ENCODE results near the gene EMX1. TPM values are rescaled to one million over a fixed set of nuclear protein-coding genes. Genes with fewer than 3 reads are reported as not detected.

The EMX1 gene
- polyA plus RNA-seq, 4 donors: 0.13 to 4.9 (median 1.0) TPM

- H3K9me3 ChIP-seq (ENCODE audit: control insufficient read depth in 2 of 2, insufficient read depth in 1 of 2, low read depth in 1 of 2, low read length in 1 of 2): no peaks in the 10 kb centered on the region
- H3K4me3 ChIP-seq (ENCODE audit: low read depth in 1 of 3, low read length in 3 of 3): no peak overlapping the region
- no peaks in the 10 kb centered on the region for H3K36me3 ChIP-seq (ENCODE audit: control insufficient read depth in 3 of 3, insufficient read depth in 2 of 3, low read depth in 1 of 3, low read length in 3 of 3)
- H3K27me3 ChIP-seq (ENCODE audit: control insufficient read depth in 3 of 3, insufficient read depth in 3 of 3, low read length in 3 of 3): peaks cover 5 to 26% (median 15%) of the 10 kb centered on the region in 3 donors
- no peak for FAIRE-seq
- H3K4me1 ChIP-seq (ENCODE audit: control insufficient read depth in 3 of 3, insufficient read depth in 2 of 3, low read depth in 1 of 3, low read length in 2 of 3): peaks cover 0 to 35% (median 0%) of the 10 kb centered on the region in 3 donors
- no peak overlapping the region for H3K27ac ChIP-seq (ENCODE audit: low read depth in 1 of 3, low read length in 2 of 3)
- no peak for DNase-seq
- WGBS, 3 donors: 87 to 90% (median 88%) methylated on average over 4 of the region's 4 CpGs
Measured at GRCh38 chr2:72932805-72933204, 15.5 kb downstream of the EMX1 start.

GRCh38 chr2:72933207-72933606, 15.9 kb downstream of the EMX1 start:
- DNase-seq (no peak), FAIRE-seq (no peak)
- H3K4me1 ChIP-seq (ENCODE audit: control insufficient read depth in 3 of 3, insufficient read depth in 2 of 3, low read depth in 1 of 3, low read length in 2 of 3): peaks cover 0 to 31% (median 0%) of the 10 kb centered on the region in 3 donors
- H3K27me3 ChIP-seq (ENCODE audit: control insufficient read depth in 3 of 3, insufficient read depth in 3 of 3, low read length in 3 of 3): peaks cover 5 to 22% (median 11%) of the 10 kb centered on the region in 3 donors
- no peaks in the 10 kb centered on the region for H3K36me3 ChIP-seq (ENCODE audit: control insufficient read depth in 3 of 3, insufficient read depth in 2 of 3, low read depth in 1 of 3, low read length in 3 of 3)
- no peak overlapping the region for H3K27ac ChIP-seq (ENCODE audit: low read depth in 1 of 3, low read length in 2 of 3)
- no peak overlapping the region for H3K4me3 ChIP-seq (ENCODE audit: low read depth in 1 of 3, low read length in 3 of 3)
- no peaks in the 10 kb centered on the region for H3K9me3 ChIP-seq (ENCODE audit: control insufficient read depth in 2 of 2, insufficient read depth in 1 of 2, low read depth in 1 of 2, low read length in 1 of 2)
- 74 to 88% (median 77%) methylated on average over 5 of the region's 5 CpGs for WGBS, 3 donors

- no peak for FAIRE-seq
- Histone ChIP-seq H3K4me1 (ENCODE audit: control insufficient read depth in 3 of 3, insufficient read depth in 2 of 3, low read depth in 1 of 3, low read length in 2 of 3) (peaks cover 0 to 28% (median 0%) of the 10 kb centered on the region in 3 donors), H3K36me3 (ENCODE audit: control insufficient read depth in 3 of 3, insufficient read depth in 2 of 3, low read depth in 1 of 3, low read length in 3 of 3) (no peaks in the 10 kb centered on the region), H3K4me3 (ENCODE audit: low read depth in 1 of 3, low read length in 3 of 3) (no peak overlapping the region), H3K27me3 (ENCODE audit: control insufficient read depth in 3 of 3, insufficient read depth in 3 of 3, low read length in 3 of 3) (peaks cover 3 to 18% (median 9%) of the 10 kb centered on the region in 3 donors), H3K9me3 (ENCODE audit: control insufficient read depth in 2 of 2, insufficient read depth in 1 of 2, low read depth in 1 of 2, low read length in 1 of 2) (no peaks in the 10 kb centered on the region), H3K27ac (ENCODE audit: low read depth in 1 of 3, low read length in 2 of 3) (no peak overlapping the region)
- 38 to 76% (median 61%) methylated on average over 10 to 12 of the region's 12 CpGs for WGBS, 3 donors
- peak; percentile 76 to 79 for DNase-seq
Measured at GRCh38 chr2:72933646-72934151, 16.4 kb downstream of the EMX1 start.

GRCh38 chr2:72934683-72935610, 17.6 kb downstream of the EMX1 start:
- no peaks in the 10 kb centered on the region for H3K9me3 ChIP-seq (ENCODE audit: control insufficient read depth in 2 of 2, insufficient read depth in 1 of 2, low read depth in 1 of 2, low read length in 1 of 2)
- WGBS, 3 donors: 75 to 79% (median 77%) methylated on average over 14 of the region's 14 CpGs
- peaks cover 0 to 28% (median 0%) of the 10 kb centered on the region in 3 donors for H3K4me1 ChIP-seq (ENCODE audit: control insufficient read depth in 3 of 3, insufficient read depth in 2 of 3, low read depth in 1 of 3, low read length in 2 of 3)
- H3K36me3 ChIP-seq (ENCODE audit: control insufficient read depth in 3 of 3, insufficient read depth in 2 of 3, low read depth in 1 of 3, low read length in 3 of 3): no peaks in the 10 kb centered on the region
- DNase-seq (peak; percentile 63 to 69), FAIRE-seq (no peak)
- no peak overlapping the region for H3K27ac ChIP-seq (ENCODE audit: low read depth in 1 of 3, low read length in 2 of 3)
- no peak overlapping the region for H3K4me3 ChIP-seq (ENCODE audit: low read depth in 1 of 3, low read length in 3 of 3)
- peaks cover 0 to 9% (median 2%) of the 10 kb centered on the region in 3 donors for H3K27me3 ChIP-seq (ENCODE audit: control insufficient read depth in 3 of 3, insufficient read depth in 3 of 3, low read length in 3 of 3)

- H3K27ac ChIP-seq (ENCODE audit: low read depth in 1 of 3, low read length in 2 of 3): no peak overlapping the region
- 88 to 94% (median 92%) methylated on average over 2 of the region's 2 CpGs for WGBS, 3 donors
- FAIRE-seq (no peak), DNase-seq (no peak)
- peaks cover 0 to 6% (median 0%) of the 10 kb centered on the region in 3 donors for H3K36me3 ChIP-seq (ENCODE audit: control insufficient read depth in 3 of 3, insufficient read depth in 2 of 3, low read depth in 1 of 3, low read length in 3 of 3)
- no peaks in the 10 kb centered on the region for H3K9me3 ChIP-seq (ENCODE audit: control insufficient read depth in 2 of 2, insufficient read depth in 1 of 2, low read depth in 1 of 2, low read length in 1 of 2)
- H3K4me3 ChIP-seq (ENCODE audit: low read depth in 1 of 3, low read length in 3 of 3): no peak overlapping the region
- H3K27me3 ChIP-seq (ENCODE audit: control insufficient read depth in 3 of 3, insufficient read depth in 3 of 3, low read length in 3 of 3): peaks cover 0 to 3% (median 0%) of the 10 kb centered on the region in 3 donors
- peaks cover 0 to 28% (median 0%) of the 10 kb centered on the region in 3 donors for H3K4me1 ChIP-seq (ENCODE audit: control insufficient read depth in 3 of 3, insufficient read depth in 2 of 3, low read depth in 1 of 3, low read length in 2 of 3)
Measured at GRCh38 chr2:72935611-72935957, 18.3 kb downstream of the EMX1 start.

GRCh38 chr2:72936660-72937355, 19.5 kb downstream of the EMX1 start:
- H3K4me3 ChIP-seq (ENCODE audit: low read depth in 1 of 3, low read length in 3 of 3): no peak overlapping the region
- 60 to 70% (median 61%) methylated on average over 19 of the region's 19 CpGs for WGBS, 3 donors
- no peak overlapping the region for H3K27ac ChIP-seq (ENCODE audit: low read depth in 1 of 3, low read length in 2 of 3)
- FAIRE-seq: no peak
- peaks cover 0 to 25% (median 0%) of the 10 kb centered on the region in 3 donors for H3K4me1 ChIP-seq (ENCODE audit: control insufficient read depth in 3 of 3, insufficient read depth in 2 of 3, low read depth in 1 of 3, low read length in 2 of 3)
- H3K9me3 ChIP-seq (ENCODE audit: control insufficient read depth in 2 of 2, insufficient read depth in 1 of 2, low read depth in 1 of 2, low read length in 1 of 2): no peaks in the 10 kb centered on the region
- H3K36me3 ChIP-seq (ENCODE audit: control insufficient read depth in 3 of 3, insufficient read depth in 2 of 3, low read depth in 1 of 3, low read length in 3 of 3): peaks cover 0 to 18% (median 0%) of the 10 kb centered on the region in 3 donors
- peaks cover 0 to 3% (median 0%) of the 10 kb centered on the region in 3 donors for H3K27me3 ChIP-seq (ENCODE audit: control insufficient read depth in 3 of 3, insufficient read depth in 3 of 3, low read length in 3 of 3)
- DNase-seq: no peak

GRCh38 chr2:72937356-72937669, 20.0 kb downstream of the EMX1 start:
- Histone ChIP-seq H3K27me3 (ENCODE audit: control insufficient read depth in 3 of 3, insufficient read depth in 3 of 3, low read length in 3 of 3) (no peaks in the 10 kb centered on the region), H3K36me3 (ENCODE audit: control insufficient read depth in 3 of 3, insufficient read depth in 2 of 3, low read depth in 1 of 3, low read length in 3 of 3) (peaks cover 0 to 21% (median 0%) of the 10 kb centered on the region in 3 donors), H3K27ac (ENCODE audit: low read depth in 1 of 3, low read length in 2 of 3) (no peak overlapping the region), H3K4me3 (ENCODE audit: low read depth in 1 of 3, low read length in 3 of 3) (no peak overlapping the region), H3K9me3 (ENCODE audit: control insufficient read depth in 2 of 2, insufficient read depth in 1 of 2, low read depth in 1 of 2, low read length in 1 of 2) (no peaks in the 10 kb centered on the region), H3K4me1 (ENCODE audit: control insufficient read depth in 3 of 3, insufficient read depth in 2 of 3, low read depth in 1 of 3, low read length in 2 of 3) (peaks cover 0 to 20% (median 0%) of the 10 kb centered on the region in 3 donors)
- WGBS, 3 donors: 28 to 67% (median 41%) methylated on average over 14 to 15 of the region's 15 CpGs
- DNase-seq: no peak
- no peak for FAIRE-seq

- no peak overlapping the region for H3K4me3 ChIP-seq (ENCODE audit: low read depth in 1 of 3, low read length in 3 of 3)
- H3K4me1 ChIP-seq (ENCODE audit: control insufficient read depth in 3 of 3, insufficient read depth in 2 of 3, low read depth in 1 of 3, low read length in 2 of 3): peaks cover 0 to 9% (median 0%) of the 10 kb centered on the region in 3 donors
- no peaks in the 10 kb centered on the region for H3K27me3 ChIP-seq (ENCODE audit: control insufficient read depth in 3 of 3, insufficient read depth in 3 of 3, low read length in 3 of 3)
- H3K27ac ChIP-seq (ENCODE audit: low read depth in 1 of 3, low read length in 2 of 3): no peak overlapping the region
- no peaks in the 10 kb centered on the region for H3K9me3 ChIP-seq (ENCODE audit: control insufficient read depth in 2 of 2, insufficient read depth in 1 of 2, low read depth in 1 of 2, low read length in 1 of 2)
- 62 to 79% (median 78%) methylated on average over 4 to 5 of the region's 5 CpGs for WGBS, 3 donors
- FAIRE-seq: no peak
- H3K36me3 ChIP-seq (ENCODE audit: control insufficient read depth in 3 of 3, insufficient read depth in 2 of 3, low read depth in 1 of 3, low read length in 3 of 3): peaks cover 0 to 26% (median 0%) of the 10 kb centered on the region in 3 donors
- DNase-seq: no peak
Measured at GRCh38 chr2:72938455-72938854, 21.1 kb downstream of the EMX1 start.
